Adrenal gland (tissue), 5 donors: Measurements from ENCODE around the gene NFKBIA.

ENCODE experiments used
- POLR2A ChIP-seq, 2 donors: fragments of 450-650 bp; IDR thresholded peaks; one replicate each; pipeline ENCODE4 v1.6.1; 2017; ENCODE audit warnings: antibody characterized with exemption in 2 of 2, mild to moderate bottlenecking in 2 of 2, moderate library complexity in 1 of 2
- TF ChIP-seq, protein P1 (sequence below), 6 experiments: fragments of 450-650 bp in 4 of 6; fragments of 200-600 bp in 2 of 6; sonication (generic) in 1 of 6; IDR thresholded peaks; 1 replicate in 5 of 6; 2 replicates in 1 of 6; pipeline versions ENCODE4 v1.5.1 to v1.8.0; 2016 to 2021; ENCODE audit warnings: antibody characterized with exemption in 6 of 6, mild to moderate bottlenecking in 2 of 6, moderate library complexity in 1 of 6
- donor health status: DM: no; HTN: no; CAD: no.

DNA sequence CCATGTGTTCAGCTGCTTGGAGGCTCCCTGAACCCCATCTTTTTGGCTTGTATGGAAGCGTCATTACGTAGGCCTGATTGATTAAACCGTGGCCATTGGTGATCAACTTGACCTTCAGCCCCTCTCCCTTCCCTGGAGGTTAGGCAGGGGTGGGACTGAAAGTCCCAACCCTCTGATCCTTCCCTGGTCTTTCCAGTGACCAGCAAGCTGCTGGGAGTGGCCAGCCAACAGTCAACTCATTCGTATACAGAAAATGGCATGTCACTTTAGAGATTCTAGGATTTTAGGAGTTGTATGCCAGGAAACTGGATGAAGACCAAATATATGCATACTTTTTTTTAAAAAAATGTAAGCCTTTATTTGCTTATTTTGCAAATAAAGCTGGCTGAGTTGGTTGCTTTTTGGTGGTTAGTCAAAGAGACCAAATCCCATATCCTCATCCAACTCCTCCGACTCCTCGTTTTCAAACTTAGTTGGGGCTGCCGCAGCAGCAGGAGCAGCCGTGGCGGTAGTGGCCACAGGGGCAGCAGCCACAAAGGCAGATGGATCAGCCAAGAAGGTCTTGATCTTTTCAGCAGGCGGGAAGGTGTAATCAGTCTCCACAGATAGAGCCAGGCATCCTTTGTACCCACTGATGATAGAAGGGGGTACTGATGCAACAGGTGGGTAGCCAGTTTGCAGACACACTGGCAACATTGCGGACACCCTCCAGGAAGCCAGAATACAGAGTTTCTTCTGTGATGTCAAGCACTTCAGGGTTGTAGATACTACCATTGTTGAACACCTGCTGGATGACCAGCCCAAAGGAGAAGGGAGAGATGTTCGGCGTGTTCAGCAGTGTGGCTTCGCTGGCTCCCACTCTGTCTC, 16.6 kb downstream of the NFKBIA start:
- TF ChIP-seq, protein P1, sequence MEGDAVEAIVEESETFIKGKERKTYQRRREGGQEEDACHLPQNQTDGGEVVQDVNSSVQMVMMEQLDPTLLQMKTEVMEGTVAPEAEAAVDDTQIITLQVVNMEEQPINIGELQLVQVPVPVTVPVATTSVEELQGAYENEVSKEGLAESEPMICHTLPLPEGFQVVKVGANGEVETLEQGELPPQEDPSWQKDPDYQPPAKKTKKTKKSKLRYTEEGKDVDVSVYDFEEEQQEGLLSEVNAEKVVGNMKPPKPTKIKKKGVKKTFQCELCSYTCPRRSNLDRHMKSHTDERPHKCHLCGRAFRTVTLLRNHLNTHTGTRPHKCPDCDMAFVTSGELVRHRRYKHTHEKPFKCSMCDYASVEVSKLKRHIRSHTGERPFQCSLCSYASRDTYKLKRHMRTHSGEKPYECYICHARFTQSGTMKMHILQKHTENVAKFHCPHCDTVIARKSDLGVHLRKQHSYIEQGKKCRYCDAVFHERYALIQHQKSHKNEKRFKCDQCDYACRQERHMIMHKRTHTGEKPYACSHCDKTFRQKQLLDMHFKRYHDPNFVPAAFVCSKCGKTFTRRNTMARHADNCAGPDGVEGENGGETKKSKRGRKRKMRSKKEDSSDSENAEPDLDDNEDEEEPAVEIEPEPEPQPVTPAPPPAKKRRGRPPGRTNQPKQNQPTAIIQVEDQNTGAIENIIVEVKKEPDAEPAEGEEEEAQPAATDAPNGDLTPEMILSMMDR (IDR thresholded peaks at IDR 0.05) = no peak
- TF ChIP-seq POLR2A (IDR thresholded peaks at IDR 0.05) = no peak
